ENCODE data around the gene PIANP.

PIANP gene

GRCh38 chr12:6697584-6698351 is 2.8 kb downstream of the PIANP start:
- Histone ChIP-seq H2BK120ac (ENCODE audit: low read depth, low read length) (no peak overlapping the region), H3K4ac (ENCODE audit: low read depth, low read length) (no peak overlapping the region), H3K79me1 (ENCODE audit: low read length) (no peaks in the 10 kb centered on the region), H3K4me3 (ENCODE audit: low read length) (no peak overlapping the region), H4K5ac (ENCODE audit: low read length) (no peak overlapping the region), H3K36me3 (ENCODE audit: control insufficient read depth, insufficient read depth, low read length) (no peaks in the 10 kb centered on the region), H2AK5ac (ENCODE audit: low read length) (no peak overlapping the region), H2BK5ac (ENCODE audit: low read length) (no peak overlapping the region), H3K56ac (ENCODE audit: low read length) (peak overlapping the region; percentile 52), H3K27me3 (ENCODE audit: insufficient read depth, low read length, poor library complexity) (peaks cover 6% of the 10 kb centered on the region), H2BK15ac (replicated peaks; ENCODE audit: low read depth) (no peak overlapping the region), H3K23ac (ENCODE audit: low read length) (no peak overlapping the region), H3K9ac (ENCODE audit: low read length) (peak overlapping the region; percentile 21), H3K4me2 (ENCODE audit: low read length) (no peak overlapping the region), H3K79me2 (ENCODE audit: control insufficient read depth, insufficient read depth, low read length) (no peaks in the 10 kb centered on the region), H4K8ac (ENCODE audit: low read depth, low read length) (no peak overlapping the region), H3K4me1 (ENCODE audit: control insufficient read depth, low read depth, low read length) (peaks cover 5% of the 10 kb centered on the region), H3K27ac (ENCODE audit: low read depth, low read length) (no peak overlapping the region), H3K18ac (ENCODE audit: low read length) (peak overlapping the region; percentile 7)
- WGBS (ENCODE audit: extremely low coverage, insufficient coverage, low lambda C conversion rate), result no CpG with 5 or more reads among the region's 17 CpGs
- DNase-seq, result peak; percentile 88

GRCh38 chr12:6696690-6697583 is 3.7 kb downstream of the PIANP start:
- Histone ChIP-seq H2AK5ac (ENCODE audit: low read length) (no peak overlapping the region), H2BK5ac (ENCODE audit: low read length) (no peak overlapping the region), H3K36me3 (ENCODE audit: control insufficient read depth, insufficient read depth, low read length) (no peaks in the 10 kb centered on the region), H3K4ac (ENCODE audit: low read depth, low read length) (no peak overlapping the region), H3K18ac (ENCODE audit: low read length) (no peak overlapping the region), H3K56ac (ENCODE audit: low read length) (no peak overlapping the region), H3K9ac (ENCODE audit: low read length) (no peak overlapping the region), H4K5ac (ENCODE audit: low read length) (no peak overlapping the region), H3K27me3 (ENCODE audit: insufficient read depth, low read length, poor library complexity) (peaks cover 6% of the 10 kb centered on the region), H4K8ac (ENCODE audit: low read depth, low read length) (no peak overlapping the region), H3K79me2 (ENCODE audit: control insufficient read depth, insufficient read depth, low read length) (no peaks in the 10 kb centered on the region), H3K79me1 (ENCODE audit: low read length) (no peaks in the 10 kb centered on the region), H3K23ac (ENCODE audit: low read length) (no peak overlapping the region), H3K27ac (ENCODE audit: low read depth, low read length) (no peak overlapping the region), H2BK120ac (ENCODE audit: low read depth, low read length) (no peak overlapping the region), H3K4me2 (ENCODE audit: low read length) (no peak overlapping the region), H2BK15ac (replicated peaks; ENCODE audit: low read depth) (no peak overlapping the region), H3K4me3 (ENCODE audit: low read length) (no peak overlapping the region), H3K4me1 (ENCODE audit: control insufficient read depth, low read depth, low read length) (peaks cover 5% of the 10 kb centered on the region)
- WGBS (ENCODE audit: extremely low coverage, insufficient coverage, low lambda C conversion rate), result no CpG with 5 or more reads among the region's 17 CpGs
- no peak for DNase-seq

GRCh38 chr12:6695313-6696045 is 5.1 kb downstream of the PIANP start:
- Histone ChIP-seq H3K79me2 (ENCODE audit: control insufficient read depth, insufficient read depth, low read length) (no peaks in the 10 kb centered on the region), H3K4ac (ENCODE audit: low read depth, low read length) (no peak overlapping the region), H3K27ac (ENCODE audit: low read depth, low read length) (no peak overlapping the region), H3K27me3 (ENCODE audit: insufficient read depth, low read length, poor library complexity) (no peaks in the 10 kb centered on the region), H3K56ac (ENCODE audit: low read length) (no peak overlapping the region), H4K5ac (ENCODE audit: low read length) (no peak overlapping the region), H3K9ac (ENCODE audit: low read length) (no peak overlapping the region), H2AK5ac (ENCODE audit: low read length) (no peak overlapping the region), H3K4me2 (ENCODE audit: low read length) (no peak overlapping the region), H2BK5ac (ENCODE audit: low read length) (no peak overlapping the region), H3K4me3 (ENCODE audit: low read length) (no peak overlapping the region), H3K4me1 (ENCODE audit: control insufficient read depth, low read depth, low read length) (peaks cover 3% of the 10 kb centered on the region), H3K23ac (ENCODE audit: low read length) (no peak overlapping the region), H4K8ac (ENCODE audit: low read depth, low read length) (no peak overlapping the region), H2BK15ac (replicated peaks; ENCODE audit: low read depth) (no peak overlapping the region), H2BK120ac (ENCODE audit: low read depth, low read length) (no peak overlapping the region), H3K79me1 (ENCODE audit: low read length) (no peaks in the 10 kb centered on the region), H3K36me3 (ENCODE audit: control insufficient read depth, insufficient read depth, low read length) (no peaks in the 10 kb centered on the region), H3K18ac (ENCODE audit: low read length) (no peak overlapping the region)
- no peak for DNase-seq
- WGBS (ENCODE audit: extremely low coverage, insufficient coverage, low lambda C conversion rate), result no CpG with 5 or more reads among the region's 11 CpGs

GRCh38 chr12:6694701-6695100 is 5.9 kb downstream of the PIANP start:
- Histone ChIP-seq H3K79me1 (ENCODE audit: low read length) (no peaks in the 10 kb centered on the region), H3K36me3 (ENCODE audit: control insufficient read depth, insufficient read depth, low read length) (no peaks in the 10 kb centered on the region), H3K79me2 (ENCODE audit: control insufficient read depth, insufficient read depth, low read length) (no peaks in the 10 kb centered on the region), H2BK120ac (ENCODE audit: low read depth, low read length) (no peak overlapping the region), H2BK15ac (replicated peaks; ENCODE audit: low read depth) (no peak overlapping the region), H4K5ac (ENCODE audit: low read length) (no peak overlapping the region), H3K27ac (ENCODE audit: low read depth, low read length) (no peak overlapping the region), H3K9ac (ENCODE audit: low read length) (no peak overlapping the region), H3K4me2 (ENCODE audit: low read length) (no peak overlapping the region), H2BK5ac (ENCODE audit: low read length) (no peak overlapping the region), H3K27me3 (ENCODE audit: insufficient read depth, low read length, poor library complexity) (no peaks in the 10 kb centered on the region), H3K4me1 (ENCODE audit: control insufficient read depth, low read depth, low read length) (peaks cover 5% of the 10 kb centered on the region), H2AK5ac (ENCODE audit: low read length) (no peak overlapping the region), H3K23ac (ENCODE audit: low read length) (no peak overlapping the region), H3K4me3 (ENCODE audit: low read length) (no peak overlapping the region), H4K8ac (ENCODE audit: low read depth, low read length) (no peak overlapping the region), H3K56ac (ENCODE audit: low read length) (no peak overlapping the region), H3K18ac (ENCODE audit: low read length) (no peak overlapping the region), H3K4ac (ENCODE audit: low read depth, low read length) (no peak overlapping the region)
- WGBS (ENCODE audit: extremely low coverage, insufficient coverage, low lambda C conversion rate), result no CpG with 5 or more reads among the region's 9 CpGs
- no peak for DNase-seq

GRCh38 chr12:6693832-6694355 is 6.7 kb downstream of the PIANP start:
- Histone ChIP-seq H3K4me3 (ENCODE audit: low read length) (no peak overlapping the region), H3K4ac (ENCODE audit: low read depth, low read length) (no peak overlapping the region), H2BK5ac (ENCODE audit: low read length) (no peak overlapping the region), H3K27me3 (ENCODE audit: insufficient read depth, low read length, poor library complexity) (no peaks in the 10 kb centered on the region), H3K79me2 (ENCODE audit: control insufficient read depth, insufficient read depth, low read length) (no peaks in the 10 kb centered on the region), H3K23ac (ENCODE audit: low read length) (no peak overlapping the region), H4K5ac (ENCODE audit: low read length) (no peak overlapping the region), H3K56ac (ENCODE audit: low read length) (no peak overlapping the region), H4K8ac (ENCODE audit: low read depth, low read length) (no peak overlapping the region), H2AK5ac (ENCODE audit: low read length) (no peak overlapping the region), H2BK15ac (replicated peaks; ENCODE audit: low read depth) (no peak overlapping the region), H3K4me1 (ENCODE audit: control insufficient read depth, low read depth, low read length) (peaks cover 2% of the 10 kb centered on the region), H3K27ac (ENCODE audit: low read depth, low read length) (no peak overlapping the region), H3K4me2 (ENCODE audit: low read length) (no peak overlapping the region), H3K9ac (ENCODE audit: low read length) (no peak overlapping the region), H3K79me1 (ENCODE audit: low read length) (no peaks in the 10 kb centered on the region), H3K36me3 (ENCODE audit: control insufficient read depth, insufficient read depth, low read length) (no peaks in the 10 kb centered on the region), H2BK120ac (ENCODE audit: low read depth, low read length) (no peak overlapping the region), H3K18ac (ENCODE audit: low read length) (no peak overlapping the region)
- no peak for DNase-seq
- no CpG with 5 or more reads among the region's 4 CpGs for WGBS (ENCODE audit: extremely low coverage, insufficient coverage, low lambda C conversion rate)
